ENCODE measurements around the gene RBM43. TPM values are rescaled to one million over a fixed set of nuclear protein-coding genes. Genes with fewer than 3 reads are reported as not detected.

The RBM43 gene
- 2.0 to 4.1 TPM (median 3.8 TPM) in 5 replicates for total RNA-seq (2022; extraction: Qiagen RNA extraction; ENCODE audit: low read depth)

DNA sequence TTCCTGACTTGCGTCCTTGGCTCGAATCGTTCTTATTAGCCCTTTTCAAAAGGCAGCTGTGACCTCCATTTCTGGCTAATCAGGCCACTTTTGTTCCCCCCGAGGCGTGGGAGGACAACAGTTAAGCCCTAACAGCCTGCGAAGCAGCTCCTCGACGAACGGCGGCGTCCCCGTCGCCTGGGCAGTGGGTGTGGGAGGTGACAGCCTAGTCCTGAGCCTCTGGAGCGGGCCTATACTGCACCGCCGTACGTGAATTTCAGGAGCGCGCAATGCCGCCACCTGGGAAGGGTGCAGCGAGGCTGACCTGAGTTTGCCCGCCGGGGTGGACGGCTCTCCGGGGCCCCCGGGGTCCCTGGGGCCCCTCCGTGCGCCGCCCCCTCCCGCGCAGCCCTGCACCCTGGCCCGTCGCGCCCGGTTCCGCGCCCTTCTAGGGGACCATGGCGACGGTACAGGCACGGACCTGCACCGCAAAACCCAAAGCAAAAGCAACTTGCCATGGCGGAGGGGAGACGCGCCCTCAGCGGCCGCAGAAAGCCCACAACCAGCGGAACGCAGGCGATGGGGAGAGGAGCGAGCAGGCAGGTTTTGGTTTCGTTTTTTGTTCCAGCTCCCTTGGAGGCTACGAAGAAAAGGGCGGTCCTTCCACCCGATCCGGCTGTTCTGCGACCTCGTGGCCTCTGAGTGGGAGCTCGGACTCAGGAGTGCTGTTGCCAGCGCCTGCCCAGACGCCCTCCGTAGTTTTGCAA is at the start of gene RBM43:
RBM43 (minus strand) TSS at position 633 of the 746 bp plus-strand sequence; CDS start at position 497, 136 bp downstream.

Other genes starting within 250 kb of the RBM43 start
- 10.0 to 21.0 TPM (median 10.9 TPM) in 5 replicates for gene NMI, start 27.8 kb upstream of the RBM43 start, total RNA-seq (2022; extraction: Qiagen RNA extraction; ENCODE audit: low read depth)
- gene TNFAIP6, start 95.7 kb upstream of the RBM43 start, total RNA-seq (2022; extraction: Qiagen RNA extraction; ENCODE audit: low read depth), result 0.55 to 1.9 TPM (median 1.2 TPM) in 5 replicates
- gene RIF1, start 148.0 kb upstream of the RBM43 start, total RNA-seq (2022; extraction: Qiagen RNA extraction; ENCODE audit: low read depth), result 12.8 to 25.3 TPM (median 20.9 TPM) in 5 replicates